Astrocyte (in vitro differentiated cells and primary cell): ENCODE measurements around the gene MORN5. TPM values are rescaled to one million over a fixed set of nuclear protein-coding genes. Genes with fewer than 3 reads are reported as not detected.

Source experiments
- DNase-seq: peaks from one replicate; pipeline ENCODE4 v3.0.0-alpha.2; 2010; ENCODE audit warnings: low read depth
- FAIRE-seq: peaks from 2 replicates; lab custom pipeline; 2011; peaks lifted over from hg19 to GRCh38; lab: Jason Lieb, UNC
- H2AFZ ChIP-seq: 2 replicates; pipeline ENCODE4 v1.6.0; 2012; ENCODE audit warnings: low read depth, low read length, inconsistent platforms
- H3K27ac ChIP-seq: 2 replicates; pipeline ENCODE4 v1.5.1; 2011; ENCODE audit warnings: low read depth, low read length, inconsistent platforms
- H3K27me3 ChIP-seq: 2 replicates; pipeline ENCODE4 v1.6.0; 2011; ENCODE audit warnings: low read length, inconsistent platforms; ENCODE audit not compliant: insufficient read depth
- H3K36me3 ChIP-seq: 2 replicates; pipeline ENCODE4 v1.5.1; 2011; ENCODE audit warnings: low read length, inconsistent platforms; ENCODE audit not compliant: insufficient read depth
- H3K4me1 ChIP-seq: 2 replicates; pipeline ENCODE4 v1.5.1; 2011; ENCODE audit warnings: low read length, inconsistent platforms; ENCODE audit not compliant: insufficient read depth
- H3K4me2 ChIP-seq: 2 replicates; pipeline ENCODE4 v1.6.0; 2012; ENCODE audit warnings: low read length, inconsistent platforms
- H3K4me3 ChIP-seq: 2 replicates; pipeline ENCODE4 v1.5.1; 2011; ENCODE audit warnings: low read depth, mild to moderate bottlenecking, low read length, inconsistent platforms; ENCODE audit not compliant: insufficient read depth
- H3K79me2 ChIP-seq: 2 replicates; pipeline ENCODE4 v1.6.0; 2012; ENCODE audit warnings: mild to moderate bottlenecking, low read length, inconsistent platforms; ENCODE audit not compliant: insufficient read depth
- H3K9ac ChIP-seq: 2 replicates; pipeline ENCODE4 v1.6.0; 2012; ENCODE audit warnings: mild to moderate bottlenecking, low read length, inconsistent platforms
- H3K9me3 ChIP-seq: 2 replicates; pipeline ENCODE4 v1.5.1; 2012; ENCODE audit warnings: low read depth, mild to moderate bottlenecking, low read length, inconsistent platforms; ENCODE audit not compliant: insufficient read depth
- H4K20me1 ChIP-seq: 2 replicates; pipeline ENCODE4 v1.6.0; 2012; ENCODE audit warnings: low read length, inconsistent platforms; ENCODE audit not compliant: insufficient read depth
- H3K27ac Mint-ChIP-seq: one replicate; pipeline ENCODE4 v1.8.0; 2021; ENCODE audit warnings: mild to moderate bottlenecking, mixed read lengths; ENCODE audit not compliant: unreplicated experiment
- H3K27me3 Mint-ChIP-seq: one replicate; pipeline ENCODE4 v1.8.0; 2021; ENCODE audit warnings: low read depth, mixed read lengths; ENCODE audit not compliant: unreplicated experiment
- H3K36me3 Mint-ChIP-seq: one replicate; pipeline ENCODE4 v1.8.0; 2021; ENCODE audit warnings: low read depth, mixed read lengths; ENCODE audit not compliant: unreplicated experiment
- H3K4me1 Mint-ChIP-seq: one replicate; pipeline ENCODE4 v1.8.0; 2021; ENCODE audit warnings: low read depth, mixed read lengths; ENCODE audit not compliant: unreplicated experiment
- H3K4me3 Mint-ChIP-seq: one replicate; pipeline ENCODE4 v1.8.0; 2021; ENCODE audit warnings: mild to moderate bottlenecking, moderate library complexity, mixed read lengths; ENCODE audit not compliant: unreplicated experiment
- H3K9me3 Mint-ChIP-seq: one replicate; pipeline ENCODE4 v1.8.0; 2021; ENCODE audit warnings: mild to moderate bottlenecking, mixed read lengths; ENCODE audit not compliant: unreplicated experiment
- EZH2 ChIP-seq: IDR thresholded peaks from 2 replicates; pipeline ENCODE4 v1.6.1; 2012; ENCODE audit warnings: mild to moderate bottlenecking, low read length, inconsistent platforms; ENCODE audit not compliant: insufficient read depth
- total RNA-seq: library from RNA; stranded (reverse); gene quantifications from 2 replicates; pipeline ENCODE4 v1.2.1, GENCODE V29; 2021
- TF ChIP-seq, protein P1 (sequence below): IDR thresholded peaks from 2 replicates; pipeline ENCODE4 v1.5.1; 2011; ENCODE audit warnings: low read depth, mild to moderate bottlenecking, inconsistent platforms, low read length, moderate library complexity; ENCODE audit not compliant: insufficient read depth

MORN5 gene
- total RNA-seq, 1 donor from 2014 or later, result not detected

DNA sequence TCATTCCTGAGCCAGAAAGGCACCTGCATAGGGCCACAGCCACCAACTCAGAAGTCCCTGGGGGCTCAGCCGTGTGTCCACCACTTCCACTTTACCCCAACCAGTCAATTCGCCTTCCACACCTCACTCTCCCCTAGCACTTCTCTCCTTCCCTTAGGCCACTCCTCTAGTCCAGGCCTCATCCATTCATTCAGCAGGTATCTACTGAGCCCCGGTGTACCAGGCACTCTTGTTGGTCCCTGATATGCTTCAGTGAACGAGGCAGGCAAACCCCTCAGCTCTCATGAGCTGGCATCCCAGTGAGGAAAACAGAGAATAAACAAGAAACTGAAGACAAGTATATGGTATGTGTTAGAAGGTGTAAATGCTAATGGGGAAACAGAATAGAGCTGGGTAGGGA lies 28.9 kb upstream of the MORN5 start:
- peaks cover 23% of the 10 kb centered on the region for H3K4me1 ChIP-seq
- no peaks in the 10 kb centered on the region for H3K9me3 ChIP-seq
- Mint-ChIP-seq H3K27ac (peak overlapping the region; percentile 56), H3K36me3 (no peaks in the 10 kb centered on the region), H3K4me1 (peaks cover 14% of the 10 kb centered on the region), H3K27me3 (peaks cover 25% of the 10 kb centered on the region), H3K9me3 (peaks cover 3% of the 10 kb centered on the region), H3K4me3 (no peak overlapping the region)
- DNase-seq, result no peak
- no peak overlapping the region for H3K4me2 ChIP-seq
- H3K9ac ChIP-seq, result no peak overlapping the region
- H2AFZ ChIP-seq, result no peak overlapping the region
- H3K27ac ChIP-seq, result no peak overlapping the region
- H3K27me3 ChIP-seq, result no peaks in the 10 kb centered on the region
- H3K4me3 ChIP-seq, result no peak overlapping the region
- H3K79me2 ChIP-seq, result no peaks in the 10 kb centered on the region
- no peak for FAIRE-seq
- no peaks in the 10 kb centered on the region for H3K36me3 ChIP-seq
- H4K20me1 ChIP-seq, result no peaks in the 10 kb centered on the region
- no peak for TF ChIP-seq EZH2
- TF ChIP-seq, protein P1, sequence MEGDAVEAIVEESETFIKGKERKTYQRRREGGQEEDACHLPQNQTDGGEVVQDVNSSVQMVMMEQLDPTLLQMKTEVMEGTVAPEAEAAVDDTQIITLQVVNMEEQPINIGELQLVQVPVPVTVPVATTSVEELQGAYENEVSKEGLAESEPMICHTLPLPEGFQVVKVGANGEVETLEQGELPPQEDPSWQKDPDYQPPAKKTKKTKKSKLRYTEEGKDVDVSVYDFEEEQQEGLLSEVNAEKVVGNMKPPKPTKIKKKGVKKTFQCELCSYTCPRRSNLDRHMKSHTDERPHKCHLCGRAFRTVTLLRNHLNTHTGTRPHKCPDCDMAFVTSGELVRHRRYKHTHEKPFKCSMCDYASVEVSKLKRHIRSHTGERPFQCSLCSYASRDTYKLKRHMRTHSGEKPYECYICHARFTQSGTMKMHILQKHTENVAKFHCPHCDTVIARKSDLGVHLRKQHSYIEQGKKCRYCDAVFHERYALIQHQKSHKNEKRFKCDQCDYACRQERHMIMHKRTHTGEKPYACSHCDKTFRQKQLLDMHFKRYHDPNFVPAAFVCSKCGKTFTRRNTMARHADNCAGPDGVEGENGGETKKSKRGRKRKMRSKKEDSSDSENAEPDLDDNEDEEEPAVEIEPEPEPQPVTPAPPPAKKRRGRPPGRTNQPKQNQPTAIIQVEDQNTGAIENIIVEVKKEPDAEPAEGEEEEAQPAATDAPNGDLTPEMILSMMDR, result no peak

DNA sequence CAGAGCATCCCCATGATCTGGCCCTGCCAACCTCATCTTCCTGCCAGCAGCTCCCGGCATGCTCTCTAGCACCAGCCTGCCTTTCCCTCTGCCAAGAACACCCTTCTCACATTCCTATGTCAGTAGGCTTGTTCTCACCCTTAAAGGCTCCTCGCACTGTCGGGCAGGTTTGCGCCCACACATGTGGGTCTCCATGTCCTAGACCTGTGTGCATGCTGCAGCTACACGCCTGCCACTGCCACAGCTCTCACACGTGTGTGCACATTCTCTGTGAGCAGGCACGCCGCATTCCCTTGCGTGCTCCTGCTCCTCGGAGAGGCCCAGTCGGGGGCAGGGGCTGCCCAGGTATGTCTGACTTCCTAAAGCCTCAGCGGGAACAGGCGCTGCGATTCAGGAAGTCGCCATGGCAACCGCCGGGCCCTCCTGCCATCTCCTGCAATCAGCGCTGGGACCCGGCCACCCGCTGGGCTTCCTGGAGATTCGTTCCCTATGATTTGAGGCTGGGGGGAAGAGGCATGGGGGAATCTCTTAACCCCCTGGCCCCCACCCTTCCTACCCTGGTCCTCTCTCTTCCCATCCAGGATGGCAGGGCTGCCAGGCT lies 28.2 kb upstream of the MORN5 start:
- Mint-ChIP-seq H3K9me3 (peaks cover 3% of the 10 kb centered on the region), H3K27ac (no peak overlapping the region), H3K27me3 (peaks cover 25% of the 10 kb centered on the region), H3K36me3 (no peaks in the 10 kb centered on the region), H3K4me3 (no peak overlapping the region), H3K4me1 (peaks cover 10% of the 10 kb centered on the region)
- H3K27me3 ChIP-seq, result no peaks in the 10 kb centered on the region
- FAIRE-seq (no peak), DNase-seq (no peak)
- no peaks in the 10 kb centered on the region for H4K20me1 ChIP-seq
- no peak overlapping the region for H3K4me3 ChIP-seq
- H3K9me3 ChIP-seq, result no peaks in the 10 kb centered on the region
- H3K4me1 ChIP-seq, result peaks cover 16% of the 10 kb centered on the region
- no peak overlapping the region for H2AFZ ChIP-seq
- no peak overlapping the region for H3K4me2 ChIP-seq
- no peaks in the 10 kb centered on the region for H3K36me3 ChIP-seq
- H3K9ac ChIP-seq, result no peak overlapping the region
- no peaks in the 10 kb centered on the region for H3K79me2 ChIP-seq
- no peak overlapping the region for H3K27ac ChIP-seq
- no peak for TF ChIP-seq EZH2
- TF ChIP-seq, protein P1, result no peak

DNA sequence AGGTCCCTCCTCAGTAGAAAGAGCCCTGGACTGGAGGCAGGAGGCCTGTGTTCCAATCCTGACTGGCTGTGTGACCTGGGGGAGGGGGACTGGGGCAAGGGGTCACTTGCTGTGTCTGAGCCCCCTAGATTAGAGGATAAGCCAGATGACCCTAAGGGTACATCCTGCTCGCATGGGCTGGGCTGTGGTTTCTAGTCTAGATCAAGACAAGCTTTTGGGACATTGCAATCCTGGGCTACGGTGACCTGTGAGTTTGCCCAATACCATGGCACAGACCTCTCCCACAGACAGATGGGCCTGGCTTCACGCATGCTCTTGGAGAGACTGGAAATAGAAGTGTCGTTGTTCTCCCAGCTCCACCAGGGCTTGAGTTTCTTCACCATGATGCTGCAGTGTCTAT lies 27.2 kb upstream of the MORN5 start:
- no peaks in the 10 kb centered on the region for H4K20me1 ChIP-seq
- no peaks in the 10 kb centered on the region for H3K9me3 ChIP-seq
- H3K79me2 ChIP-seq, result no peaks in the 10 kb centered on the region
- no peaks in the 10 kb centered on the region for H3K36me3 ChIP-seq
- no peaks in the 10 kb centered on the region for H3K36me3 Mint-ChIP-seq
- no peak overlapping the region for H3K9ac ChIP-seq
- no peak overlapping the region for H3K4me3 Mint-ChIP-seq
- H3K27me3 Mint-ChIP-seq, result peaks cover 28% of the 10 kb centered on the region
- peaks cover 2% of the 10 kb centered on the region for H3K27me3 ChIP-seq
- peaks cover 3% of the 10 kb centered on the region for H3K9me3 Mint-ChIP-seq
- H3K27ac Mint-ChIP-seq, result no peak overlapping the region
- H3K4me3 ChIP-seq, result no peak overlapping the region
- peaks cover 11% of the 10 kb centered on the region for H3K4me1 ChIP-seq
- FAIRE-seq (no peak), DNase-seq (no peak)
- no peak overlapping the region for H3K4me2 ChIP-seq
- TF ChIP-seq EZH2, result no peak
- TF ChIP-seq, protein P1, result no peak
- H3K4me1 Mint-ChIP-seq, result peaks cover 9% of the 10 kb centered on the region
- no peak overlapping the region for H3K27ac ChIP-seq
- no peak overlapping the region for H2AFZ ChIP-seq
